Peyer's patch (tissue), 4 donors: ENCODE measurements around the gene HLA-C. TPM values are rescaled to one million over a fixed set of nuclear protein-coding genes. Genes with fewer than 3 reads are reported as not detected.

Experiments used
- DNase-seq, 3 donors: peaks; one replicate each; pipeline ENCODE4 v3.0.0-alpha.2; 2017 to 2019
- H3K27ac ChIP-seq, 4 donors: fragments of 200-600 bp; sonication (generic); one replicate each; pipeline ENCODE4 v1.5.1; 2016 to 2019
- H3K27me3 ChIP-seq, 2 donors: fragments of 200-600 bp; sonication (generic); one replicate each; pipeline ENCODE4 v1.5.1; 2019
- H3K36me3 ChIP-seq, 3 donors: fragments of 200-600 bp; sonication (generic); one replicate each; pipeline ENCODE4 v1.5.1; 2016 to 2019
- H3K4me1 ChIP-seq, 4 donors: fragments of 200-600 bp; sonication (generic); one replicate each; pipeline ENCODE4 v1.5.1; 2016 to 2019
- H3K4me3 ChIP-seq, 4 donors: fragments of 200-600 bp; sonication (generic); 1 replicate in 3 of 4; 2 replicates in 1 of 4; pipeline ENCODE4 v1.5.1; 2016 to 2019; ENCODE audit warnings: mild to moderate bottlenecking in 1 of 4
- H3K9me3 ChIP-seq, 4 donors: fragments of 200-600 bp; sonication (generic); one replicate each; pipeline ENCODE4 v1.5.1; 2016 to 2019; ENCODE audit warnings: mild to moderate bottlenecking in 1 of 4
- POLR2A ChIP-seq, 2 donors: fragments of 450-650 bp; IDR thresholded peaks; one replicate each; pipeline ENCODE4 v1.5.1; 2017; ENCODE audit warnings: antibody characterized with exemption in 2 of 2, mild to moderate bottlenecking in 2 of 2, moderate library complexity in 2 of 2
- total RNA-seq, 4 donors: library from RNA; depleted of rRNA; stranded (reverse); fragments of >200 nt; gene quantifications; one replicate each; pipeline ENCODE4 v1.1.0, GENCODE V29; 2016
- TF ChIP-seq, protein P1 (sequence below), 6 experiments: fragments of 450-650 bp in 4 of 6; fragments of 200-600 bp in 2 of 6; sonication (generic) in 1 of 6; IDR thresholded peaks; one replicate each; pipeline ENCODE4 v1.5.1; 2017 to 2019; ENCODE audit warnings: antibody characterized with exemption in 6 of 6, mild to moderate bottlenecking in 3 of 6, moderate library complexity in 1 of 6

The HLA-C gene
- total RNA-seq, 4 donors from 2014 or later, result 144 to 1,614 (median 839) TPM

DNA sequence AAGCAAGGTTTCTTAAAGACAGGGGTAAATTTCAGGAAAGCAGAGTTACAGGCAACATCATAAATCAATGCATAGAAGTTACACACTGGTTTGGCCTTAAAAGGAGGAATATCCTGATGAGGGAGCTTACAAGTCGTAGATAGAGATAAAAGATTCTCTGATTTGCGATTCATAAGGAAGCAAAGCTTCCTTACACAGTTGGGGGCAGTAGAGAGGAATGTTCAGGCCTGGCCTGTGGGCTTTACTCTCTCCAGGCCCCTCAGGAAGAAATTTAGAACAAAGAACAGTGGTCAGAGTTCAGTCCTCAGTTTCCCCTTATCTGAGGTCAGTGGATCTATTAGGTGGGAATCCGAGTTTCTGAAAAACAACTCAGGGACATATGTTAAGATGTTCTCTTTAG is 19.3 kb downstream of the HLA-C start:
- no peaks in the 10 kb centered on the region for H3K4me1 ChIP-seq
- no peaks in the 10 kb centered on the region for H3K36me3 ChIP-seq
- no peak for DNase-seq
- H3K4me3 ChIP-seq, result no peak overlapping the region
- no peak overlapping the region for H3K27ac ChIP-seq
- H3K27me3 ChIP-seq, result no peaks in the 10 kb centered on the region
- TF ChIP-seq, protein P1, sequence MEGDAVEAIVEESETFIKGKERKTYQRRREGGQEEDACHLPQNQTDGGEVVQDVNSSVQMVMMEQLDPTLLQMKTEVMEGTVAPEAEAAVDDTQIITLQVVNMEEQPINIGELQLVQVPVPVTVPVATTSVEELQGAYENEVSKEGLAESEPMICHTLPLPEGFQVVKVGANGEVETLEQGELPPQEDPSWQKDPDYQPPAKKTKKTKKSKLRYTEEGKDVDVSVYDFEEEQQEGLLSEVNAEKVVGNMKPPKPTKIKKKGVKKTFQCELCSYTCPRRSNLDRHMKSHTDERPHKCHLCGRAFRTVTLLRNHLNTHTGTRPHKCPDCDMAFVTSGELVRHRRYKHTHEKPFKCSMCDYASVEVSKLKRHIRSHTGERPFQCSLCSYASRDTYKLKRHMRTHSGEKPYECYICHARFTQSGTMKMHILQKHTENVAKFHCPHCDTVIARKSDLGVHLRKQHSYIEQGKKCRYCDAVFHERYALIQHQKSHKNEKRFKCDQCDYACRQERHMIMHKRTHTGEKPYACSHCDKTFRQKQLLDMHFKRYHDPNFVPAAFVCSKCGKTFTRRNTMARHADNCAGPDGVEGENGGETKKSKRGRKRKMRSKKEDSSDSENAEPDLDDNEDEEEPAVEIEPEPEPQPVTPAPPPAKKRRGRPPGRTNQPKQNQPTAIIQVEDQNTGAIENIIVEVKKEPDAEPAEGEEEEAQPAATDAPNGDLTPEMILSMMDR (IDR thresholded peaks at IDR 0.05), result no peak
- no peak for TF ChIP-seq POLR2A (IDR thresholded peaks at IDR 0.05)
- H3K9me3 ChIP-seq, result no peaks in the 10 kb centered on the region

DNA sequence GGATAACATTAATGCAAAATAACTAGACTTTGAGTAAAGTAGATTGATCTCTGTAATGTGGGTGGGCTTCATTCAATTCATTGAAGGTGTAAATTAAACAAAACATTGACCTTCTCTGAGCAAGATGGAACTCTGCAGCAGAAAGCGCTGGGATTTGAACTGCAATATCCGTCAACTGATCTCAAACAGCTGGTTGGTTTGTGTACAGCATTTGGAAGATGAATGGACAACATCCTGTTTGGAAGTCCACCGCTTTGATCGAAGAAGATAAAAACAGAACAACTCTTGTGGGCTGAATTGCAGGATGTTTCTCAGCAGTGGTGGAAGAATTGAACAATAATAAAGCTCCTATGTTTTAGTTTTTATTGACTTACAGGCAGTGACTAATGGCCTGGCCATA is 20.6 kb downstream of the HLA-C start:
- TF ChIP-seq, protein P1 (IDR thresholded peaks at IDR 0.05), result no peak
- TF ChIP-seq POLR2A (IDR thresholded peaks at IDR 0.05), result no peak
- Histone ChIP-seq H3K4me1 (peaks cover 0 to 2% (median 0%) of the 10 kb centered on the region in 4 donors), H3K27ac (no peak overlapping the region), H3K4me3 (no peak overlapping the region), H3K36me3 (no peaks in the 10 kb centered on the region), H3K27me3 (no peaks in the 10 kb centered on the region), H3K9me3 (no peaks in the 10 kb centered on the region)
- DNase-seq, result no peak

DNA sequence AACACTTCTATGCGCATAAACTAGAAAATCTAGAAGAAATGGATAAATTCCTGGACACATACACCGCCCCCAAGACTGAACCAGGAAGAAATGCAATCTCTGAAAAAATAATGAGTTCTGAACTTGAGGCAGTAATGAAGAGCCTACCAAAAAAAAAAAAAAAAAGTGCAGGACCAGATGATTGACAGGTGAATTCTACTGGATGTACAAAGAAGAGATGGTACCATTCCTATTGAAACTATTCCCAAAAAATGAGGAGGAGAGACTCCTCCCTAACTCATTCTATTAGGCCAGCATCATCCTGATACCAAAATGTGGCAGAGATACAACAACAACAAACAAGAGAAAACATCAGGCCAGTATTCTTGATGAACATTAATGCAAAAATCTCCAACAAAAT is 22.7 kb downstream of the HLA-C start:
- H3K36me3 ChIP-seq, result no peaks in the 10 kb centered on the region
- H3K4me1 ChIP-seq, result peaks cover 0 to 3% (median 0%) of the 10 kb centered on the region in 4 donors
- H3K27ac ChIP-seq, result no peak overlapping the region
- H3K4me3 ChIP-seq, result no peak overlapping the region
- no peak for TF ChIP-seq POLR2A (IDR thresholded peaks at IDR 0.05)
- TF ChIP-seq, protein P1 (IDR thresholded peaks at IDR 0.05), result no peak
- DNase-seq, result no peak
- no peaks in the 10 kb centered on the region for H3K9me3 ChIP-seq
- no peaks in the 10 kb centered on the region for H3K27me3 ChIP-seq

DNA sequence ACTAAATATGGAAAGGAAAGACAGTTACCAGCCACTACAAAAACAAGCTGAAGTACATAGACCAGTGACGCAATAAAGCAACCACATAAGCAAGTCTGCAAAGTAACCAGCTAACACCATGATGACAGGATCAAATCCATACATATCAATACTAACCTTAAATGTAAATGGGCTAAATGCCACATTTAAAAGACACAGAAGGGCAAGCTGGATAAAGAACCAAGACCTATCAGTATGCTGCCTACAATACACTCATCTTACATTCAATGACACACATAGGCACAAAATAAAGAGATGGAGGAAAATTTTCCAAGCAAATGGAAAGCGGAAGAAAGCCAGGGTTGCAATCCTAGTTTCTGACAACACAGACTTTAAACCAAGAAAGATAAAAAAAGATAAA is 24.1 kb downstream of the HLA-C start:
- no peaks in the 10 kb centered on the region for H3K27me3 ChIP-seq
- no peak overlapping the region for H3K4me3 ChIP-seq
- no peak overlapping the region for H3K27ac ChIP-seq
- peaks cover 0 to 3% (median 0%) of the 10 kb centered on the region in 4 donors for H3K4me1 ChIP-seq
- TF ChIP-seq, protein P1 (IDR thresholded peaks at IDR 0.05), result no peak
- no peak for TF ChIP-seq POLR2A (IDR thresholded peaks at IDR 0.05)
- no peak for DNase-seq
- no peaks in the 10 kb centered on the region for H3K36me3 ChIP-seq
- no peaks in the 10 kb centered on the region for H3K9me3 ChIP-seq

DNA sequence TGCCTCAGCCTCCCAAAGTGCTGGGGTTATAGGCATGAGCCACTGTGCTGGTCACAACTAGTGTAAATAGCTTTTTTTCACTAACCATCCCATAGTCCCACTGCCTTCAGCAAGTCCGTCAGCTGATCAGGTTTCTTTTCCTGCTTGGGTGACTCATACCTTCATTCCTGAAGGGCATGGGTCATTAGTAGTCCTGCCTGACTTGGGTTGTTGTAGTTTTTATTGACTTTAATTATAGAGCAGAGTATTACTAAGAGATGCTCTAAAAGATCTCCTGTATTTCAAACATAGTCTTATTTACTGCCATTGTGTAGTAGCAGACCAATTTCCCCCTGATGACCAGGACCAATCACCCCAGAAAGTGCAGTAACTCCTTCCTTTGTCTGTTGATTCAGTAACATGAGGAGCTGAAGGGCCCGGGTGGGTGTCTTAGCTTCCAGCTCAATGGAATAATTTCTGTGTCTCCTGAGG is 25.8 kb downstream of the HLA-C start:
- Histone ChIP-seq H3K36me3 (no peaks in the 10 kb centered on the region), H3K27me3 (no peaks in the 10 kb centered on the region), H3K4me1 (peaks cover 0 to 3% (median 0%) of the 10 kb centered on the region in 4 donors), H3K27ac (peak overlapping the region in 1 of 4 donors; percentile 31), H3K4me3 (no peak overlapping the region), H3K9me3 (no peaks in the 10 kb centered on the region)
- TF ChIP-seq, protein P1 (IDR thresholded peaks at IDR 0.05), result no peak
- TF ChIP-seq POLR2A (IDR thresholded peaks at IDR 0.05), result no peak
- peak in 1 of 3 donors; percentile 61 for DNase-seq

DNA sequence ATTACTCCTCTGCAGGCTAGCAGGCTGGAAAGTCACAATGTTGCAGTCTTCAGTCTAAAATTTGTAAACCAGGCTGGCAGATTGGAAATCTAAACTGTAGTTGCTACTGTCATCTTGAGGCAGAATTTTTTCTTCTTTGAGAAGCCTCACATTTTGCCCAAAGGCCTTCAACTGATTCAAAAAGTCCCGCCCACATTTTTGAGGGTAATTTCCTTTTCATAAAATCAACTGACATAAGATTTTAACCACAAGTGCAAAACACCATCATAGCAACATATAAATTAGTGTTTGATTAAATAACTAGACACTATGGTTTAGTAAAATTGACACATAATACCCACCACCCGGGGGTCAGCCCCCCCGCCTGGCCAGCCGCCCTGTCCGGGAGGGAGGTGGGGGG is 28.4 kb downstream of the HLA-C start:
- DNase-seq, result no peak
- no peaks in the 10 kb centered on the region for H3K9me3 ChIP-seq
- no peaks in the 10 kb centered on the region for H3K36me3 ChIP-seq
- H3K27me3 ChIP-seq, result no peaks in the 10 kb centered on the region
- H3K27ac ChIP-seq, result no peak overlapping the region
- no peak overlapping the region for H3K4me3 ChIP-seq
- TF ChIP-seq POLR2A (IDR thresholded peaks at IDR 0.05), result no peak
- TF ChIP-seq, protein P1 (IDR thresholded peaks at IDR 0.05), result no peak
- peaks cover 0 to 3% (median 0%) of the 10 kb centered on the region in 4 donors for H3K4me1 ChIP-seq
